ENCODE results near the gene EIF5A. TPM values are rescaled to one million over a fixed set of nuclear protein-coding genes. Genes with fewer than 3 reads are reported as not detected.

EIF5A gene
- total and polyA plus RNA-seq, 7 donors = 104 to 603 (median 156) TPM

- no peaks in the 10 kb centered on the region for H3K36me3 ChIP-seq
- H3K4me3 ChIP-seq = no peak overlapping the region
- 65 to 85% methylated on average over 2 of the region's 2 CpGs for WGBS, 2 donors
- no peak for TF ChIP-seq CTCF (IDR thresholded peaks at IDR 0.05)
- TF ChIP-seq EP300 (IDR thresholded peaks at IDR 0.05) = no peak
- no peak for TF ChIP-seq POLR2A (IDR thresholded peaks at IDR 0.05)
- TF ChIP-seq POLR2AphosphoS5 (IDR thresholded peaks at IDR 0.05) = no peak
- intact Hi-C loops (cut with DNase I) = loop anchor here (5.0 kb wide), 1 partner anchor 78 kb away; the partner anchor contains the start of gene CLDN7
- no peaks in the 10 kb centered on the region for H3K4me1 ChIP-seq
- no peaks in the 10 kb centered on the region for H3K9me3 ChIP-seq
- H3K27ac ChIP-seq = no peak overlapping the region
- no peak for DNase-seq
- peaks cover 11 to 72% (median 18%) of the 10 kb centered on the region in 3 donors for H3K27me3 ChIP-seq
Observed at GRCh38 chr17:7340179-7340578, 32.8 kb downstream of the EIF5A start.

- no peak for DNase-seq
- WGBS, 2 donors = 95% methylated on average over 13 of the region's 13 CpGs
- H3K27me3 ChIP-seq = peaks cover 11 to 59% (median 18%) of the 10 kb centered on the region in 3 donors
Observed at GRCh38 chr17:7341842-7342241, 34.4 kb downstream of the EIF5A start.

GRCh38 chr17:7343250-7343649, 35.8 kb downstream of the EIF5A start:
- WGBS, 2 donors = 77 to 86% methylated on average over 15 of the region's 15 CpGs
- Histone ChIP-seq H3K36me3 (no peaks in the 10 kb centered on the region), H3K9me3 (no peaks in the 10 kb centered on the region), H3K4me3 (no peak overlapping the region), H3K27me3 (peaks cover 11 to 47% (median 18%) of the 10 kb centered on the region in 3 donors), H3K27ac (no peak overlapping the region), H3K4me1 (no peaks in the 10 kb centered on the region)
- DNase-seq = no peak
- no peak for TF ChIP-seq EP300 (IDR thresholded peaks at IDR 0.05)
- no peak for TF ChIP-seq POLR2A (IDR thresholded peaks at IDR 0.05)
- no peak for TF ChIP-seq POLR2AphosphoS5 (IDR thresholded peaks at IDR 0.05)
- TF ChIP-seq CTCF (IDR thresholded peaks at IDR 0.05) = no peak
- intact Hi-C loops (cut with DNase I) = loop anchor here (5.0 kb wide), 1 partner anchor 81 kb away; the partner anchor contains the start of gene CLDN7

More at GRCh38 chr17:7341842-7342241, 34.4 kb downstream of the EIF5A start:
- no peak for TF ChIP-seq CTCF (IDR thresholded peaks at IDR 0.05)
- no peak for TF ChIP-seq POLR2A (IDR thresholded peaks at IDR 0.05)
- TF ChIP-seq EP300 (IDR thresholded peaks at IDR 0.05) = no peak
- no peak for TF ChIP-seq POLR2AphosphoS5 (IDR thresholded peaks at IDR 0.05)
- Histone ChIP-seq H3K27ac (no peak overlapping the region), H3K4me1 (no peaks in the 10 kb centered on the region), H3K9me3 (no peaks in the 10 kb centered on the region), H3K4me3 (no peak overlapping the region), H3K36me3 (no peaks in the 10 kb centered on the region)
- intact Hi-C loops (cut with DNase I) = loop anchor here (5.0 kb wide), 1 partner anchor 80 kb away; the partner anchor contains the start of gene CLDN7

GRCh38 chr17:7346761-7347614, 39.6 kb downstream of the EIF5A start:
- Histone ChIP-seq H3K27me3 (peaks cover 4 to 16% (median 4%) of the 10 kb centered on the region in 3 donors), H3K4me3 (no peak overlapping the region), H3K36me3 (no peaks in the 10 kb centered on the region), H3K4me1 (peaks cover 0 to 23% (median 12%) of the 10 kb centered on the region in 4 donors), H3K9me3 (no peaks in the 10 kb centered on the region), H3K27ac (no peak overlapping the region)
- no peak for TF ChIP-seq EP300 (IDR thresholded peaks at IDR 0.05)
- no peak for TF ChIP-seq POLR2AphosphoS5 (IDR thresholded peaks at IDR 0.05)
- TF ChIP-seq POLR2A (IDR thresholded peaks at IDR 0.05) = no peak
- no peak for TF ChIP-seq CTCF (IDR thresholded peaks at IDR 0.05)
- no peak for DNase-seq
- intact Hi-C loops (cut with DNase I) = no loop called here
- 70 to 89% methylated on average over 18 of the region's 18 CpGs for WGBS, 2 donors
